ENCODE data around the gene CDK10. TPM values are rescaled to one million over a fixed set of nuclear protein-coding genes. Genes with fewer than 3 reads are reported as not detected.

CDK10 gene
- total RNA-seq (2022; extraction: Qiagen RNA extraction): 36.6 to 72.3 TPM (median 51.8 TPM) in 5 replicates

GRCh38 chr16:89686520-89687091 is at the start of gene CDK10:
TSS of gene CDK10 (plus strand) at chr16:89686689. CDS start at chr16:89686711, 22 bp downstream.

GRCh38 chr16:89657442-89658220 is 28.9 kb upstream of the CDK10 start, which contains the start of the genes CHMP1A and SPATA33:
TSS of gene CHMP1A (minus strand) at chr16:89657708. CDS start at chr16:89657588, 120 bp downstream.
TSS of gene SPATA33 (plus strand) at chr16:89657836. CDS start at chr16:89657912, 76 bp downstream.

GRCh38 chr16:89701425-89702406 is 15.2 kb downstream of the CDK10 start, which contains the start of gene SPATA2L:
TSS of gene SPATA2L (minus strand) at chr16:89701705. CDS start at chr16:89701232, 473 bp downstream.

GRCh38 chr16:89720813-89721545 is 34.5 kb downstream of the CDK10 start, which contains the start of the genes VPS9D1 and ZNF276:
TSS of gene VPS9D1 (minus strand) at chr16:89720898. CDS start at chr16:89720861, 37 bp downstream.
TSS of gene ZNF276 (plus strand) at chr16:89721537. CDS start at chr16:89721641, 104 bp downstream.

Other genes starting within 250 kb of the CDK10 start
- 98.8 to 121 TPM (median 117 TPM) in 5 replicates for gene ANKRD11, start 196.1 kb upstream of the CDK10 start, total RNA-seq (2022; extraction: Qiagen RNA extraction)
- gene SPG7, start 178.3 kb upstream of the CDK10 start, total RNA-seq (2022; extraction: Qiagen RNA extraction): 100 to 117 TPM (median 106 TPM) in 5 replicates
- 3,431 to 4,520 TPM (median 4,347 TPM) in 5 replicates for gene RPL13, start 126.0 kb upstream of the CDK10 start, total RNA-seq (2022; extraction: Qiagen RNA extraction)
- 56.4 to 90.3 TPM (median 78.6 TPM) in 5 replicates for gene CPNE7, start 110.9 kb upstream of the CDK10 start, total RNA-seq (2022; extraction: Qiagen RNA extraction)
- gene DPEP1, start 73.0 kb upstream of the CDK10 start, total RNA-seq (2022; extraction: Qiagen RNA extraction): 1.1 to 1.5 TPM (median 1.3 TPM) in 5 replicates
- gene CHMP1A, start 29.0 kb upstream of the CDK10 start, total RNA-seq (2022; extraction: Qiagen RNA extraction): 95.6 to 124 TPM (median 97.0 TPM) in 5 replicates
- 13.6 to 17.6 TPM (median 16.0 TPM) in 5 replicates for gene SPATA33, start 28.9 kb upstream of the CDK10 start, total RNA-seq (2022; extraction: Qiagen RNA extraction)
- 8.9 to 13.3 TPM (median 12.3 TPM) in 5 replicates for gene SPATA2L, start 15.0 kb downstream of the CDK10 start, total RNA-seq (2022; extraction: Qiagen RNA extraction)
- 4.3 to 5.2 TPM (median 4.9 TPM) in 5 replicates for gene VPS9D1, start 34.2 kb downstream of the CDK10 start, total RNA-seq (2022; extraction: Qiagen RNA extraction)
- gene ZNF276, start 34.8 kb downstream of the CDK10 start, total RNA-seq (2022; extraction: Qiagen RNA extraction): 16.0 to 21.4 TPM (median 20.7 TPM) in 5 replicates
- gene FANCA, start 130.0 kb downstream of the CDK10 start, total RNA-seq (2022; extraction: Qiagen RNA extraction): 24.5 to 33.9 TPM (median 33.0 TPM) in 5 replicates
- 5.2 to 7.7 TPM (median 7.3 TPM) in 5 replicates for gene SPIRE2, start 141.8 kb downstream of the CDK10 start, total RNA-seq (2022; extraction: Qiagen RNA extraction)
- 71.4 to 73.0 TPM (median 71.6 TPM) in 5 replicates for gene TCF25, start 186.9 kb downstream of the CDK10 start, total RNA-seq (2022; extraction: Qiagen RNA extraction)
- 4.9 to 6.8 TPM (median 6.6 TPM) in 5 replicates for gene MC1R, start 232.2 kb downstream of the CDK10 start, total RNA-seq (2022; extraction: Qiagen RNA extraction)
- gene TUBB3, start 236.7 kb downstream of the CDK10 start, total RNA-seq (2022; extraction: Qiagen RNA extraction): 197 to 265 TPM (median 257 TPM) in 5 replicates